Glomerular visceral epithelial cell (primary cell): ENCODE measurements around the gene H6PD.
A peak's percentile ranks its signal among the peaks of the same experiment; 100 is the strongest.

Source experiments
- DNase-seq: peaks from one replicate; pipeline ENCODE4 v3.0.0-alpha.2; 2016; ENCODE audit errors: extremely low spot score

H6PD gene

DNA sequence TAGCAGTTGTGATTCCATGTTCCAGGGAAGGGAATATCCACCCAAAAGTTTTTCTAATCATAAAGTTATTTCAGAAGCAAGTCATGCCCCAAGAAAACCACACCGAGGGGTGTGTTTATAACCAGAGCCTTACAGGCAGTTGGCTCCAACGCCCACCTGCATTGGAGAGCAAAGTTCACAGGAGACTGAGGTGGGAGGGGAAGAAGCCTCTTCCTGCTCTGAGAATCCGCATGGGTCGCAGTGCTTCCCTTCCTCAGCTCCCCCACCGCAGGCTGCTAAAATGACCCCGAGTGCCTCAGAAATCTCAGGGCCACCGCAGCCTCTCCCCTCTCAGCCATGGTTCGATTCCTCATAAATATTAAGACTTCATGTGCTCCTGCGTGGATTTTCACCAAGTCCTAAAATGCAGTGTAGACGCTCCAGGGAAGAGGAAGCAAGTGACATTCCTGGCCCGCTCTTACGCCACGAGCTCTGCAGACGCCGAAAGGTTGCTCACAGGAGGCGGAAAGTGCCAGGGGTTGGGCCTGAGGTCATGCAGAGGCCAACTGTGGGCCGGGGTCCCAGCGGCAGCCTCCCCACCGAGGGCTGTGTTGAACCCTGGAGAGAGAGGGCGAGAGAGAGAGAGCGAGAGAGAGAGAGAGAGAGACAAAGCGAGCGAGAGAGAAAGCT lies 44.7 kb downstream of the H6PD start:
- no peak for DNase-seq

GRCh38 chr1:9280015-9280860 lies 45.7 kb downstream of the H6PD start:
- DNase-seq: peak; percentile 85

DNA sequence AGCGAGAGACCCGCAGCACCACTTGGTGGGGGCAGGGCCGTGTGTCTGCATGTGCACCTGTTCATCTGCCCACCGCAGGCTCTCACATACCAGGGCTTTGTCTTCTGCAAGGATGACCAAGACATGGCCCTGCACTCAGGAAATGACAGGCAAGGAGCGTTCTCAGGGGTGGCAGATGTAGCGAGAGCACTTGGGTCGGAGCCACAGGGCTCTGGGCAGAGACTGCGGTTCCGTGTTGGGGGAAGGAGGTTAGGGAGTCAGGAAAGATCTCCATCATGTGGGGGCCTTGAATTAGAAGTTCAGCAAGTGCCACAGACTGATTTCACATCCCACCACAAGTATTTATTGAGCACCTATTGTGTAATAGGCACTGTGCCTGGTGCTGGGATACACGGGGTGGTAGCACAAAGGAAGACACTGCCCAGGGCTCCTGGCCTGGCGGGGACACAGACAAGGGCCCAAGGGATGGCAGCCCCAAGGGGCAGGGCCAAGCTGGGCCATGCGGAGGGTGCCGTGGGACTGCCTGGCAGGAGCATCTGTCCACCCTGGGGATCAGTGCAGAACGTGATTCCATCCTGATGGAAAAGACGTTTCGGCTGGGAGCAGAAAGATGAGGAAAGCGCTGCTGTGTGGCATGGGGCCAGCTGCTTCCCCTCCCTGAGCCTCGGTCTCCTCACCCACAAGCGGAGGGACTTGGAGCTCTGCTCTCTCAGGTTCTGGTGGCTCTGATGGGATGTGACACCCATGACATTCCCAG lies 46.7 kb downstream of the H6PD start:
- no peak for DNase-seq

GRCh38 chr1:9281908-9282695 lies 47.5 kb downstream of the H6PD start:
- DNase-seq: no peak

DNA sequence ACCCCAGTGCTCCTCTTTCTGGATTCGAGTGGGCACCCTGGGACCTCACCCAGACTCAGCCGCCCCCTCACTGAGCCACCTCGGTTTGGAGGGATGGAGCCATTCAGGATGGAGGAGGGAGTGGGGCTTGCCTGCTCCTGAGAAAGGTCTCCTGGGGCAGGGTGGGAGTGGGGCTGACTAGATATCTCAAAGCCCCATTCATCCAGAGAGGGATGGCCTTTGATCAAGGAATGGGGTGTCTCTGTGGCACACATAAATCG lies 48.1 kb downstream of the H6PD start:
- DNase-seq: no peak

DNA sequence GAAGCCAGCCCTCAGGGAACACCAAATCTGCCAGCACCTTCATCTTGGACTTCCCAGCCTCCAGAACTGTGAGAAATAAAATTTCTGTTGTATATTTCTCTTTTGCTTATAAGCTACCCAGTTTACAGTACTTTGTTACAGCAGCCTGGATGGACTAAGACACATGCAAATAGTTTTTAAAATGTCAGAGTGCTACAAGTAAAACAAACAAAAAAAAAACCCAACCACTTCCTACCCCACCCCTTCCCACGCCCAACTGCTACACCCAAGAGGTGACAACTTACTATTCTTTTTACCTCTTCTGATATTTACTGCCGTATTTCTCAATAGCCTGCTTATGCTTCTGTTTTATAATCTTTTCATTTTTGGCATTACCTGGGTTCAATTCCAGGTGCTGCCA lies 49.5 kb downstream of the H6PD start:
- DNase-seq: no peak

GRCh38 chr1:9286556-9286955 lies 52.0 kb downstream of the H6PD start:
- DNase-seq: no peak

DNA sequence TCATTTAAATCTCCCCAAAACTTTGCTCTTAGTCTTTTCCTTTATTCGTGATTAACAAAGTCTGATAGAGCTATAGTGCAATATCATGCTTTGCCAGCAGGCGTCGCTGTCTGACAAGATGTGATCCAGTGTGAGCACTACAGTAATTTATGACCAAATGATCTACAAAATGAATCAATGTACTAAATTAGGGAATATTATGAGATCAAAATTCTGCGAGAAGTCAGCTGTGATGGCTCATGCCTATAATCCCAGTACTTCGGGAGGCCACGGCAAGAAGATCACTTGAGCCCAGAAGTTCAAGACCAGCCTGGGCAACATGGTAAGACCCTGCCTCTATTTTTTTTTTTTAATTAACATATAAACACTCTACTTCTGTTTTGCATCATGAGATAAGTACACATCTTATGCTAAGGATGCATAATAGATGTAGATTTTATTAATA lies 54.5 kb downstream of the H6PD start:
- peak; percentile 64 for DNase-seq

GRCh38 chr1:9289711-9290485 lies 55.3 kb downstream of the H6PD start:
- DNase-seq: peak; percentile 65

DNA sequence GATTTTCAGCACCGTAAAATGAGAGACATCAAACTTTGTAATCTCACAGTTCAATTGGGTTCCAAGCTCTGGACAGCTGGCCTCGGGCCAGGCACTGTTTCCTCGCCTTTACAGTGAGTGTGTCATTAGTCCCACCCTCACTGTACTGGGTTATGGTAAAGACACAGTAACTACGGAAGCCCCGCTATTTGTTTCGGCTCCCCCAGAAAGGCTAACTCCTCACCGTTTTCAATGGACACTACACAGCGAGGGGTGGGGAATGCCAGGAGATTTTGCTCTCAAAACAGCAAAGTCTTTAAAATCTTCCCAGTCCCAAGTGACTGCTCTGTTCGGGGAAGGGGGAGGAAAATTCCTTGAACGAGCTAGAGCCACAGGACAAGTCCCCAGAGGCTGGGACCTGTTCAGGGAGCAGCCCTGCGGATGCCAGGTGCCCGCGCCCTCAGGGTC lies 57.4 kb downstream of the H6PD start:
- no peak for DNase-seq

GRCh38 chr1:9292361-9293240 lies 58.0 kb downstream of the H6PD start, which contains the start of gene SPSB1:
TSS of gene SPSB1 (plus strand) at chr1:9292894. CDS start at chr1:9355892, 62,998 bp downstream.
- DNase-seq: peak; percentile 81

DNA sequence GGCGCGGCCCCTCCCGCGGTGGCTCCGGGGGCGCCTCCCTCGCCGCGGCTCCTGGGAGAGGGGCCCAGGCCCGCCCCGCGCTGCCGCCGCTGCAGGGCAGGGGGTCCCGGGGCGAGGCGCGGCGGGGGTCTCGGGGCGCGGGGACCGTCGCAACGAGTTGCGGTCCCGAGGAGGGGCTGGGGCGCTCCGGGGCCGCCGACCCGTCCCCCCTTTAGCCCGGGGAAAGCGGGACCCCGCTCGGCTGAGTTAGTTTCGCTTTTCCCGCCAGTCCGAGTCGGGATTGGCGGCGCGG lies 58.6 kb downstream of the H6PD start:
- no peak for DNase-seq

GRCh38 chr1:9293533-9294404 lies 59.2 kb downstream of the H6PD start:
- DNase-seq: no peak

GRCh38 chr1:9294405-9294773 lies 59.8 kb downstream of the H6PD start:
- peak; percentile 81 for DNase-seq

DNA sequence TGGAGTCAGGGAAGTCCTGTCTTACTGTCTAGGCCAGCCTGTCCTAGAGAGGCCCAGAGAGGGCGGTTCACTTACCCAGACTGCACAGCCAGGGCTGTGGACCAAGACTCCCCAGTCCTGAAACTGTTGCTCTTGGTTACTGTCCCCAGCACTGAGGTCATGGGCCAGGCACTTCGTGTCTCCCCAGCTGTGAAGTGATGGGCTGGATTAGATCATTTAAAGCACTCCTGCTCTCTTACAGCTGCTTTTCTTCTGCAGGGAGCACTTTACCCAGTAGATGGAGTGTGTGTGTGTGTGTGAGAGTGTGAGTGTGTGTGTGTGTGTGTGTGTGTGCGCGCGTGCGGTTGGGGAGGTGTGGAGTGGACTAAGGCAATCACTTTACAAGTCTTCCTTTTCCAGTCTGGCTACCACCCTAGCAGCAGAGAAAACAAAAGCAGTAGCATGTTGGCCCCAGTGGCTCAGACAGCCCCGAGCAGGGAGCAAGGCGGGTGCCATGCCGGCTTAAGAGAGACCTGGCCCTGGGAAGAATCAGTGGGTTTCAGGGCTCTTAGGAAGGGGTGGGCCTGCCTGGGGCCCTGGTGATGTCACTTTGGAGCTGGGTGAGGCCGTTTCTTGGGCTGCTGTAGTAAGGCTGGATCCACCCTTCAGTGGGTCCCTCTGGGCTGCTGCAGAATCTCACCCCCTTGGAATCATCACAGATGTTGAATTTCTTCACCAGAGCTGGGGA lies 60.5 kb downstream of the H6PD start:
- peak; percentile 85 for DNase-seq

DNA sequence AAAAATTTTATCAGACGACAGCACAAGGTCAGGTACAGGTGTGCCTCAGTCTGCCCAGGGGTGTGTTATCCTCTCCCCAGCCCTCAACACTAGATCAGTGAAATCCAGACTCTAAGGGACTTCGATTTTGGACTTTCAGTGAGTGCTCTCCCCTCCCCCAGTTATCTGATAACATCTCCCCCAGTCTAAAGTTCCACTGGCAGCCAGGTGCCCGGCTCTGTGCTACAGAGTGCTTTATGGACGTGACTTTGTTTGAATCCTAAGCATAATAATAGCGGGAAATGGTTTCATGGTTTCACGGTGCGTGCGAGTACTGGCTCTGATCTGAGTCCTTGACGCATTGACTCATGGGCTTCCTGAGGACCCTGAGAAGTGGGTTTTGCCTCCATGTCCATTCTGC lies 61.3 kb downstream of the H6PD start:
- no peak for DNase-seq

DNA sequence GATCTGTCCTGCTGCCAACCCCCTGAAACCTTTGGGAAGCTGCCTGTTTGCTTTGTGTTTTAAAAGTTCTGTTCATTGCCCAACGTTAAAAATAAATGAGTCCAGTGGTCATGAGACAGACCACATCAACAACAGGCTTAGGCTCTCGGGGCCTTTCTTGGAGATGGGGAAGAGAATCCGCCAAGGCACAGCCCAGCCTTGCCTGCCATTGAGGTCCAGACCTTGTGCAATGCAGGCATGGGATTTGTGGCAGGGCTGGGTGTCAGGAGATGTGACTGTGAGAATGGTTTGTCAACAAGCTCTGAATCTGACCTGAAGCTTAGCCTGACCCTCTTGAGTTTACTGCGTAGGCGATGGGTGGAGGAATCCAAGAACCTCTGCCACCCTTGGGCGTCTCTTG lies 62.3 kb downstream of the H6PD start:
- no peak for DNase-seq

- no peak for DNase-seq
Measured at GRCh38 chr1:9297831-9298230, 63.3 kb downstream of the H6PD start.

DNA sequence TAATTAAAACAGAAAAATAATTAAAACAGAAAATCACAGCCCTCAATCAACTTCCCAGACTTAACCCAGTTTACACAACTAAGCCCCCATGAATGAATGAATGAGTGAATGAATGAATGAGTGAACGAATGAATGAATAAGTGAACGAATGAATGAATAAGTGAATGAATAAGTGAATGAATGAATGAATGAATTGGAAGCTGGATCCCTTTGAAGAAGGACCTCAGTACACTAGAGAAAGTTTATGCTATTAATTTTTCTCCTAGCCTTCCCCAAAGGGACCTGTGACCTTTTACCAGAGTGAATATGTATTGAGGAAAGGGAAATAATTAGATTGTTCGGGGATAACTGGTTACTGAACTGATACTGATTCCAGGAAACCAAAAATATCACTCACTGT lies 63.7 kb downstream of the H6PD start:
- no peak for DNase-seq
